Left lobe of liver (tissue), 2 donors: ENCODE data around the gene SLC22A12. TPM values are rescaled to one million over a fixed set of nuclear protein-coding genes. Genes with fewer than 3 reads are reported as not detected.

Experiments
- ATAC-seq: fragments of 200-7000 bp; cut with Tn5 transposase; one replicate; pipeline ENCODE4 v1.9.1; 2020; ENCODE audit warnings: mild to moderate bottlenecking, moderate library complexity
- DNase-seq: peaks from one replicate; pipeline ENCODE4 v3.0.0-alpha.2; 2020; ENCODE audit warnings: low spot score
- total RNA-seq: library from RNA; stranded (reverse); gene quantifications from one replicate; pipeline ENCODE4 v1.2.1, GENCODE V29; 2021
- donor health status: DM: no; HTN: no; CAD: no; lungs with moderate emphysema.
- donor health status: DM: no; HTN: yes; CAD: no.

Gene SLC22A12
- total RNA-seq, 1 donor from 2014 or later, result not detected

- ATAC-seq (peak; percentile 76), DNase-seq (peak; percentile 55)
These were observed 29.5 kb downstream of the SLC22A12 start for GRCh38 chr11:64620381-64620971.

GRCh38 chr11:64621283-64622019 is 30.4 kb downstream of the SLC22A12 start:
- ATAC-seq (no peak), DNase-seq (no peak)

GRCh38 chr11:64622681-64623080 is 31.7 kb downstream of the SLC22A12 start:
- ATAC-seq, result no peak

GRCh38 chr11:64624883-64625481 is 34.0 kb downstream of the SLC22A12 start:
- DNase-seq (no peak), ATAC-seq (no peak)

More at GRCh38 chr11:64622681-64623080, 31.7 kb downstream of the SLC22A12 start:
- no peak for DNase-seq

DNA sequence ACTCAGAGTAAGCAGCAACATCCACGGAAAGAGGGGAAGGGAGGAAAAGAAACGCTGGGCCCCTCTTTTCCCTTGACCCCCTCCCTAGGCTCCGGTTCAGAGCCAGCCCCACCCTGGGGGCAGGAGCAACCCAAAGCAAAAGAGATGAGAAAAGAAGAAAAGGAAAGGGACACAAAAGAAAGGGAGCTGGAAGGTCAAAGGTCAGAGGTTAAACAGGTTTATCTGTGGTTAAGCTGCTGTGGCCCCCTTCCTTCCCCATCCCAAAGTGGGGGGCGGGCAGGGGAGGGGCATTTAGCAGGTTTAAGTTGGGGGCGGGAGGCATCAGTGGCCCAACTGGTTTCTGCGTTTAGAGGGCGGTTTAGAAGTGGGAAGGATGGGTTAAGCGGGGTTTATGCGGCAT is 35.6 kb downstream of the SLC22A12 start:
- DNase-seq (no peak), ATAC-seq (no peak)

DNA sequence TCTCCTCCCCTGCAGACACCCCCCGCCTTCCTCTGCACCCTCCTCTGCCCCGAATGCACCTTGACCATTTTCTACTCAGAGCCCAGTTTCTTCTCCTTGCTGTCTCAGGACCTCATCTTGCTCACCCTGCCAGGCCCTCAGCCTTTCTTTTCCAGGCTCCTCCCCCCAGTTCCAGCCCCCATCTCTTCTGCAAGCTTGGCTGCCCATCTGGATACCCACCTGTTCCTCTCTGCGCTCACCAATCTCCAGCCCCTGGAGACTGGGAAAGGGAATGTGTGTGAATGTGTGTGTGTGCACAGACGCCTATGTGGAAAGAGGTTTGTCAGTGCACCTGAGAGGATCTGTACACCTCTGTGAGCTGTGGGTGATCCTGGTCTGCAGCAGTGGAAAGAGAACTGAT is 36.4 kb downstream of the SLC22A12 start:
- no peak for DNase-seq
- no peak for ATAC-seq

- no peak for ATAC-seq
- no peak for DNase-seq
These were observed 37.6 kb downstream of the SLC22A12 start for GRCh38 chr11:64628596-64628995.

- no peak for ATAC-seq
- DNase-seq, result no peak
These were observed 38.1 kb downstream of the SLC22A12 start for GRCh38 chr11:64629103-64629502.

GRCh38 chr11:64629796-64630562 is 39.0 kb downstream of the SLC22A12 start:
- DNase-seq (no peak), ATAC-seq (no peak)

- ATAC-seq (no peak), DNase-seq (no peak)
These were observed 40.7 kb downstream of the SLC22A12 start for GRCh38 chr11:64631675-64632074.

GRCh38 chr11:64632237-64632636 is 41.2 kb downstream of the SLC22A12 start:
- no peak for DNase-seq
- no peak for ATAC-seq

DNA sequence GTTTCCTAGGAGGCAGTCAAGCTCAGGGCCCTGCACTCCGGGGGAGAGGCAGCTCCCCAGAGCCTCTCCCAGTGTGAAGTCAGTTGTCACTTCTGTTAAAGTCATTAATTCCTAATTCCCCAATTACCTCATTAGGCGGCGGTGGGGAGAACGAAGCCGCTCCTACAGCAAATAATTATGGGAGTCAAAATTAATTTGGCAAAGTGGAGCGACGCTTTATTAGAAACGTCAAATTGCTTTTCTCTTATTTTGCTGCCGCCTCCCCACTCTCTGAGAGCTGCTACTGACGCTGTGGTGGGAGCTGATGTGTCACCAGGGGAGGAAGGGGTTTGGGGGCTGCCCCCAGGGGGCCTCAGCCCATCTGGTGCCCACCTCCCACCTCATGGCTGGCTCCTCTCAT is 41.6 kb downstream of the SLC22A12 start:
- DNase-seq (no peak), ATAC-seq (no peak)

- ATAC-seq, result no peak
- DNase-seq, result no peak
These were observed 42.6 kb downstream of the SLC22A12 start for GRCh38 chr11:64633555-64634159.

GRCh38 chr11:64637334-64638017 is 46.5 kb downstream of the SLC22A12 start:
- no peak for ATAC-seq
- DNase-seq, result no peak

GRCh38 chr11:64638018-64638665 is 47.1 kb downstream of the SLC22A12 start:
- peak; percentile 11 for ATAC-seq
- no peak for DNase-seq

- ATAC-seq, result no peak
- no peak for DNase-seq
These were observed 47.8 kb downstream of the SLC22A12 start for GRCh38 chr11:64638829-64639228.

DNA sequence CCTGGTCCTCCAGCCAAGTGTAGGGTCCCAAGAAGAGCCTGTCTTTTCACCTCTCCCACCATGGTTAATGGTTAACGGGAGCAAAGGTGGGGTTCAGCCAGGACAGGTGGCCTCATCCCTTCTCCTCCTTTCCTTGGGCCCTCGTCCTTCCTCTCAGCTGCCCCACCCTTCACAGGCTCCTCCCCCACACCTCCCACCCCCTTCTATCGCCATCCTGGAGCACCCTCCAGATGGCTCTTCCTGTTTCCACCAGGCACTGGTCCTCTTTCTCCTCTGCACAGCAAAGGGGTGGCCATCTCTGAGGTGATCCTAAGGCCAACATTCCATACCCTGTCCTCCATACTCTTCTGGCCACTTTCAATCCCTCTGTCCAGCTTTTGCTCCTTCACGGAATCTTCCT is 48.9 kb downstream of the SLC22A12 start:
- DNase-seq (no peak), ATAC-seq (no peak)

GRCh38 chr11:64641596-64642417 is 50.8 kb downstream of the SLC22A12 start:
- ATAC-seq (no peak), DNase-seq (no peak)

DNA sequence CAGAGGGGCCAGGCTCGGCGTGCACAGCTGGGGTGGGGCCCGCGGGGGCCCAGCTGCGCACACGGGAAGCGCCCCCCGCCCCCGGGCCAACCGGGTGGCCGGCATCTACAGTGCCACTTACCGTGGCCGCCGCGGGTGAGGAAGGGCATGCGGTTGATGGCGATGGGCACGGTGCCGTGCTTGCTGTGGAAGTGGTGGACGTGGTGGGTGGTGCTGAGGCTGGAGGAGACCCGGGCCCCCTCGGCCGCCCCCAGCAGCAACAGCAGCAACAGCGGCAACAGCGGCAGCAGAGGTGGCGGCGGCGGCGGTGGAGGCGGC is 51.4 kb downstream of the SLC22A12 start:
- ATAC-seq, result no peak
- DNase-seq, result no peak
